IMR-90 (cell line): ENCODE results near the gene ACSL6. TPM values are rescaled to one million over a fixed set of nuclear protein-coding genes. Genes with fewer than 3 reads are reported as not detected.

Experiments
- ATAC-seq: fragments of 200-7000 bp; cut with Tn5 transposase; 2 replicates; pipeline ENCODE4 v1.9.1; 2020; ENCODE audit warnings: low read depth, mild to moderate bottlenecking, moderate library complexity
- BruUV-seq: library from RNA; stranded (reverse); fragments of 400-500 nt; replicated peaks from 2 replicates; lab custom pipeline; 2021; lab: Mats Ljungman, UMichigan
- CTCF ChIA-PET: fragments of 300-600 bp; formaldehyde crosslinking; extraction: SDS; loops from one replicate; lab custom pipeline; 2021; ENCODE audit warnings: antibody characterized with exemption; lab: Yijun Ruan, JAX
- POLR2A ChIA-PET: fragments of 300-600 bp; sonication (Branson Sonifier 250); formaldehyde crosslinking; loops from one replicate; lab custom pipeline; 2022; ENCODE audit warnings: antibody characterized with exemption; ENCODE audit not compliant: unreplicated experiment; lab: Charles Lee
- DNase-seq: peaks from one replicate; pipeline ENCODE4 v3.0.0; 2013
- H2AFZ ChIP-seq: replicated peaks from 2 replicates; pipeline ENCODE3; 2013; ENCODE audit warnings: low read length, mild to moderate bottlenecking; ENCODE audit not compliant: poor library complexity
- H2AK5ac ChIP-seq: 2 replicates; pipeline ENCODE4 v1.6.1; 2013; ENCODE audit warnings: low read depth, low read length, inconsistent platforms
- H2AK9ac ChIP-seq: replicated peaks from 2 replicates; pipeline ENCODE3; 2013; ENCODE audit warnings: mild to moderate bottlenecking, low read depth, low read length, moderate library complexity; ENCODE audit not compliant: poor library complexity
- H2BK120ac ChIP-seq: 2 replicates; pipeline ENCODE4 v1.6.1; 2013; ENCODE audit warnings: low read depth, low read length, inconsistent platforms
- H2BK15ac ChIP-seq: 3 replicates; pipeline ENCODE4 v1.6.1; 2013; ENCODE audit warnings: low read depth, low read length, inconsistent platforms
- H2BK20ac ChIP-seq: 2 replicates; pipeline ENCODE4 v1.6.1; 2013; ENCODE audit warnings: low read depth, mild to moderate bottlenecking, inconsistent platforms, low read length, moderate library complexity
- H2BK5ac ChIP-seq: 2 replicates; pipeline ENCODE4 v1.6.1; 2013; ENCODE audit warnings: mild to moderate bottlenecking, low read depth, low read length, inconsistent platforms; ENCODE audit not compliant: poor library complexity, severe bottlenecking
- H3K14ac ChIP-seq: replicated peaks from 2 replicates; pipeline ENCODE4 v1.6.1; 2013; ENCODE audit warnings: low read depth, low read length, inconsistent platforms
- H3K18ac ChIP-seq: 2 replicates; pipeline ENCODE4 v1.6.1; 2013; ENCODE audit warnings: low read depth, low read length, control low read depth
- H3K23ac ChIP-seq: 2 replicates; pipeline ENCODE4 v1.6.1; 2013; ENCODE audit warnings: low read depth, low read length, inconsistent platforms
- H3K27ac ChIP-seq: 2 replicates; pipeline ENCODE4 v1.5.1; 2013; ENCODE audit warnings: mild to moderate bottlenecking, control low read depth, low read length; ENCODE audit not compliant: insufficient read depth
- H3K27me3 ChIP-seq: 2 replicates; pipeline ENCODE4 v1.6.1; 2013; ENCODE audit warnings: low read length; ENCODE audit not compliant: control insufficient read depth, insufficient read depth
- H3K36me3 ChIP-seq: 2 replicates; pipeline ENCODE4 v1.6.1; 2013; ENCODE audit warnings: low read length, mixed read lengths; ENCODE audit not compliant: control insufficient read depth, insufficient read depth
- H3K4ac ChIP-seq: 2 replicates; pipeline ENCODE4 v1.6.1; 2013; ENCODE audit warnings: low read depth, low read length, inconsistent platforms
- H3K4me1 ChIP-seq: 2 replicates; pipeline ENCODE4 v1.6.1; 2013; ENCODE audit warnings: low read length, mixed read lengths; ENCODE audit not compliant: control insufficient read depth, insufficient read depth
- H3K4me2 ChIP-seq: 2 replicates; pipeline ENCODE4 v1.6.1; 2013; ENCODE audit warnings: low read depth, mild to moderate bottlenecking, control low read depth, low read length, moderate library complexity
- H3K4me3 ChIP-seq: 2 replicates; pipeline ENCODE4 v1.5.1; 2013; ENCODE audit warnings: low read depth, mild to moderate bottlenecking, control low read depth, low read length, moderate library complexity; ENCODE audit not compliant: insufficient read depth
- H3K56ac ChIP-seq: 2 replicates; pipeline ENCODE4 v1.6.1; 2013; ENCODE audit warnings: low read length, inconsistent platforms; ENCODE audit not compliant: insufficient read depth; ENCODE audit errors: extremely low read depth
- H3K79me1 ChIP-seq, 2 experiments: 2 replicates each; pipeline ENCODE4 v1.6.1; 2013; ENCODE audit warnings: low read length in 2 of 2, inconsistent platforms in 1 of 2, low read depth in 1 of 2
- H3K9ac ChIP-seq: 2 replicates; pipeline ENCODE4 v1.6.1; 2013; ENCODE audit warnings: low read depth, low read length, control low read depth
- H3K9me1 ChIP-seq: 2 replicates; pipeline ENCODE4 v1.6.1; 2013; ENCODE audit warnings: low read length, inconsistent platforms; ENCODE audit not compliant: insufficient read depth
- H3K9me3 ChIP-seq: 2 replicates; pipeline ENCODE4 v1.6.1; 2013; ENCODE audit warnings: low read length; ENCODE audit not compliant: control insufficient read depth, insufficient read depth
- H4K20me1 ChIP-seq: 2 replicates; pipeline ENCODE4 v1.6.1; 2013; ENCODE audit warnings: low read length, inconsistent platforms; ENCODE audit not compliant: insufficient read depth
- H4K5ac ChIP-seq: 2 replicates; pipeline ENCODE4 v1.6.1; 2013; ENCODE audit warnings: mild to moderate bottlenecking, low read depth, low read length, control low read depth
- H4K8ac ChIP-seq, 2 experiments: 2 replicates each; pipeline ENCODE4 v1.6.1; 2013; ENCODE audit warnings: low read depth in 2 of 2, low read length in 2 of 2, control low read depth in 1 of 2, inconsistent platforms in 1 of 2
- H4K91ac ChIP-seq: 2 replicates; pipeline ENCODE4 v1.6.1; 2013; ENCODE audit warnings: low read depth, low read length, inconsistent platforms; ENCODE audit not compliant: insufficient read depth
- BHLHE40 ChIP-seq: fragments of 150-350 bp; IDR thresholded peaks from 2 replicates; pipeline ENCODE4 v1.6.1; 2016; ENCODE audit warnings: mild to moderate bottlenecking, low read depth, low read length
- CTCF ChIP-seq: conservative IDR thresholded peaks from 2 replicates; pipeline ENCODE4 v1.5.1; 2012; ENCODE audit warnings: mild to moderate bottlenecking, low read depth, low read length, improper control_type of control experiment
- ELK1 ChIP-seq: fragments of 150-350 bp; IDR thresholded peaks from 2 replicates; pipeline ENCODE4 v1.6.1; 2016; ENCODE audit warnings: low read depth, mild to moderate bottlenecking, low read length, moderate library complexity, borderline replicate concordance
- FOS ChIP-seq: fragments of 150-350 bp; IDR thresholded peaks from 2 replicates; pipeline ENCODE4 v1.6.1; 2016; ENCODE audit warnings: low read depth, low read length
- MAFK ChIP-seq: IDR thresholded peaks from 2 replicates; pipeline ENCODE4 v1.6.1; 2012; ENCODE audit warnings: low read depth, low read length, improper control_type of control experiment
- MAZ ChIP-seq: IDR thresholded peaks from 2 replicates; pipeline ENCODE4 v1.6.1; 2012; ENCODE audit warnings: low read depth, mild to moderate bottlenecking, low read length, improper control_type of control experiment, moderate library complexity, borderline replicate concordance
- MXI1 ChIP-seq: IDR thresholded peaks from 2 replicates; pipeline ENCODE4 v1.6.1; 2012; ENCODE audit warnings: low read depth, mild to moderate bottlenecking, low read length, moderate library complexity, borderline replicate concordance
- NFE2L2 ChIP-seq: fragments of 150-350 bp; IDR thresholded peaks from 2 replicates; pipeline ENCODE4 v1.6.1; 2016; ENCODE audit warnings: low read depth, mild to moderate bottlenecking, low read length
- RAD21 ChIP-seq: IDR thresholded peaks from 2 replicates; pipeline ENCODE4 v1.6.1; 2012; ENCODE audit warnings: low read length, improper control_type of control experiment
- RCOR1 ChIP-seq: IDR thresholded peaks from 2 replicates; pipeline ENCODE4 v1.6.1; 2012; ENCODE audit warnings: mild to moderate bottlenecking, low read length, improper control_type of control experiment; ENCODE audit not compliant: insufficient replicate concordance
- RFX5 ChIP-seq: IDR thresholded peaks from 2 replicates; pipeline ENCODE4 v1.8.0; 2012; ENCODE audit warnings: low read depth, mild to moderate bottlenecking, low read length, moderate library complexity
- SMC3 ChIP-seq: fragments of 150-350 bp; IDR thresholded peaks from 2 replicates; pipeline ENCODE4 v1.6.1; 2016; ENCODE audit warnings: low read depth, mild to moderate bottlenecking, antibody characterized with exemption, low read length, moderate library complexity
- USF2 ChIP-seq: fragments of 150-350 bp; IDR thresholded peaks from 2 replicates; pipeline ENCODE4 v1.6.1; 2017; ENCODE audit warnings: mild to moderate bottlenecking, antibody characterized with exemption, low read length, low read depth
- dilution Hi-C: fragments of 300-500 bp; cut with HindIII; formaldehyde crosslinking; loops from one replicate; pipeline ENCODE4 v1.14.3; 2018; ENCODE audit warnings: low sequenced_read_pairs; ENCODE audit not compliant: unreplicated experiment
- in situ Hi-C: fragments of 300-500 bp; cut with MboI; formaldehyde crosslinking; loops from 3 replicates; pipeline ENCODE4 v1.14.3; 2019; ENCODE audit warnings: low sequenced_read_pairs, inconsistent platforms, mixed read lengths
- intact Hi-C: fragments of 100-400 bp; cut with micrococcal nuclease; formaldehyde crosslinking; loops from 2 replicates; pipeline ENCODE4 v1.10.0; 2022
- polyA plus RNA-seq, 3 experiments: library from polyadenylated mRNA; depleted of rRNA; stranded (reverse); fragments of >200 nt; gene quantifications; 2 replicates each; pipeline ENCODE4 v1.2.3, GENCODE V29; 2012; ENCODE audit warnings: low replicate concordance in 1 of 3
- total RNA-seq: library from RNA; depleted of rRNA; stranded (reverse); fragments of >200 nt; gene quantifications from 2 replicates; pipeline ENCODE4 v1.2.3, GENCODE V29; 2012

ACSL6 gene
- total and polyA plus RNA-seq, 2 of the 4 experiments (the other 2 are of a cell fraction) = not detected

GRCh38 chr5:131953969-131954368, 57.5 kb downstream of the ACSL6 start:
- Histone ChIP-seq H3K4ac (no peak overlapping the region), H4K20me1 (no peaks in the 10 kb centered on the region), H4K5ac (no peak overlapping the region), H3K4me2 (no peak overlapping the region), H4K91ac (no peak overlapping the region), H3K14ac (no peak overlapping the region), H3K18ac (no peak overlapping the region), H2BK120ac (no peak overlapping the region), H3K36me3 (no peaks in the 10 kb centered on the region), H2AFZ (no peak overlapping the region), H2AK9ac (no peak overlapping the region), H3K9ac (no peak overlapping the region), H3K79me1 (no peaks in the 10 kb centered on the region), H2BK5ac (no peak overlapping the region), H3K27ac (no peak overlapping the region), H2AK5ac (no peak overlapping the region), H4K8ac (no peak overlapping the region), H3K23ac (no peak overlapping the region), H2BK20ac (no peak overlapping the region), H3K4me1 (no peaks in the 10 kb centered on the region), H3K9me1 (no peaks in the 10 kb centered on the region), H3K4me3 (no peak overlapping the region), H2BK15ac (no peak overlapping the region), H3K9me3 (no peaks in the 10 kb centered on the region), H3K56ac (no peak overlapping the region), H3K27me3 (peaks cover 2% of the 10 kb centered on the region; the same call in 1 of the 2 replicates)
- dilution Hi-C loops (no loop called here), in situ Hi-C loops (no loop called here), intact Hi-C loops (no loop called here)
- no peak for ATAC-seq
- POLR2A ChIA-PET = no interaction called here
- TF ChIP-seq CTCF (no peak), RFX5 (no peak), RAD21 (no peak), MAFK (no peak), RCOR1 (no peak), MXI1 (no peak), USF2 (no peak), BHLHE40 (no peak), FOS (no peak), MAZ (no peak), SMC3 (no peak), ELK1 (no peak), NFE2L2 (no peak)
- no TSS peak for BruUV-seq
- CTCF ChIA-PET = interaction anchor here (0.5 kb wide), 1 partner anchor 13 kb away, joined by 4 read pairs; no protein-coding TSS in a partner anchor
- DNase-seq = no peak
